Activated T-cell treated with anti-CD3 and anti-CD28 coated beads for 1 hour (primary cell): ENCODE data around the gene ANXA3.
"Not testable (repeated sequence)": the region's sequence is repeated elsewhere in the genome, so short reads cannot be mapped to it uniquely, and the experiment has no call there.

Experiments used
- DNase-seq: peaks from one replicate; pipeline ENCODE4 v3.0.0-alpha.2; 2020; ENCODE audit warnings: low read depth

The ANXA3 gene

DNA sequence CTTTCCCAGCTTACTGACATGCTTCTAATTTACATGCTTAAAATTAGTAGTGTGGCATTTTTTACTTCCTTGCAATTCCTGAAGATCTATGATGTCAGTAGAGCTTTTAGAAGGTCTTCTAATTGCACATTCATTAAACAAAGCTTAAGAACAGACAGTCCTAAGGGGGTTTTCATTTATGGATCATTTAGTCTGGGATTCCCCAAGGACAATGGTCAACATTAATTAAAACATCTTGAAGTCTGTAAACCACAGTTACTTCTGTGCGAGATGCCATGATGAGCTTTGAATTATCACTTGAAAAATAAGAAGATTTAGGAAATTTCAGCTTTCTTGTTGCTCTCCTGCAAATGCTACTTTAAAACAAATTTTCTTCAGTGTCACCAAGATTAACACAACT lies 20.2 kb downstream of the ANXA3 start:
- DNase-seq: no peak

- DNase-seq: no peak
These were observed 27.3 kb downstream of the ANXA3 start for GRCh38 chr4:78578674-78579425.

GRCh38 chr4:78581618-78582017 lies 30.0 kb downstream of the ANXA3 start:
- DNase-seq: no peak

GRCh38 chr4:78584863-78585547 lies 33.4 kb downstream of the ANXA3 start:
- DNase-seq: no peak

- no peak for DNase-seq
These were observed 34.1 kb downstream of the ANXA3 start for GRCh38 chr4:78585633-78586032.

GRCh38 chr4:78588894-78589545 lies 37.5 kb downstream of the ANXA3 start:
- DNase-seq: no peak

GRCh38 chr4:78591404-78591803 lies 39.8 kb downstream of the ANXA3 start:
- no peak for DNase-seq

- no peak for DNase-seq
These were observed 40.7 kb downstream of the ANXA3 start for GRCh38 chr4:78592088-78592783.

GRCh38 chr4:78596111-78596742 lies 44.7 kb downstream of the ANXA3 start:
- no peak for DNase-seq

GRCh38 chr4:78598431-78598830 lies 46.9 kb downstream of the ANXA3 start:
- DNase-seq: not testable (repeated sequence)

- DNase-seq: no peak
These were observed 47.6 kb downstream of the ANXA3 start for GRCh38 chr4:78599147-78599546.

GRCh38 chr4:78599931-78600375 lies 48.4 kb downstream of the ANXA3 start:
- DNase-seq: no peak

DNA sequence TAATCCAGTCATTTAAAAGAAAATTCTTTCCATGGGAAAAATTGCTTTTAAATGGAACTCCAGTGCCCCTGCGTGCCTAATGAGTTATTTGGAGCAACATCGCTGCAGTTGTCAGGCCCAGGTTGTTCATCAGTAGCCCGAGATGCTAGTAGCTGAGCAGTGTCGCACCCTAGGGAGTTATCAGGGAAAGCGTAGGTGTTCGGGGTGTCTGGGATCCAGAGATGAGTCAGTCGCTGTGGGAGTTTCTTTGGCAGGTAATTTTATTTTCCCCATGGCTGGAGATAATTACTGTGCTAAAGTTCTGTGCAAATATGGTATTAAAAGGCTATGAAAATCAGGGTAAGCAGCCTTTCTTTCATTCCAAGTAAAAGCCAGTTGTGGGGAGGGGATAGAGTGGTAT lies 49.4 kb downstream of the ANXA3 start:
- no peak for DNase-seq

DNA sequence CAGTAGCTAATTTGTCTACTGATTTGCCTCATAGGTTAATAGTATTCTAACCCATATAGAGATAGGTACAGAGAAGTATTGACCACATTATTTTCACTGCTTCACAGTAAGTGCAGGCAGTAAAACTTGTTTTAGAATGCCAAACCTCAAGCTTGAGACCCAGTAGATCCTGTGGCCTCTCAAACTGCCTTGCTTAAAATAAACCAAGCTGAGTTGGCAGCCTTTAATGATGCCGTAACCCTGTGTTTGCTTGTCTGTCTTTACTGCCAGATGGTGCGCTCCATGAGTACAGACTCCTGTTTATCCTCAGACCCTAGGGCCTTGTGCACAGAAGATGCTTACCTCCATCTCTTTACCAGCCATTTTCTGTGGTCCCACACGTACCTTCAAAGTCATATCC lies 50.8 kb downstream of the ANXA3 start:
- DNase-seq: no peak

DNA sequence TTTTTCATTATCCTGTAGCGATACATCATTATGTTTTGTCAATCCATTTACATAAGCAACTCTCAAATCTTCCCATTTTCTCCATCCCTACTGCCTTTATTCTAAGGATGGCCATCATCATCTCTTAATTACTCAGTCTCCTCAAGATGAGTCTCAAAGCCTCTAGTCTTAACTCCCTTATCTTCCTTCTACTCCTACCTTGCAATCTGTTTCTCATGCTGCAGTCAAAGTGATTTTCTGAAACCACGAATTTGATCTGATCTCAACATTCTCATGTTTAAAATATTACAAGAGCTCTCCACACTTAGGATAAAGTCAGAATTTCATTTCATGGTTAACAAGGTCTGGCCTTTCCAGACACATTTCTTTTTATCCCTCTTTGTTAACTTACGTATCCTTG lies 51.8 kb downstream of the ANXA3 start:
- DNase-seq: no peak

- DNase-seq: no peak
These were observed 53.4 kb downstream of the ANXA3 start for GRCh38 chr4:78604988-78605387.

DNA sequence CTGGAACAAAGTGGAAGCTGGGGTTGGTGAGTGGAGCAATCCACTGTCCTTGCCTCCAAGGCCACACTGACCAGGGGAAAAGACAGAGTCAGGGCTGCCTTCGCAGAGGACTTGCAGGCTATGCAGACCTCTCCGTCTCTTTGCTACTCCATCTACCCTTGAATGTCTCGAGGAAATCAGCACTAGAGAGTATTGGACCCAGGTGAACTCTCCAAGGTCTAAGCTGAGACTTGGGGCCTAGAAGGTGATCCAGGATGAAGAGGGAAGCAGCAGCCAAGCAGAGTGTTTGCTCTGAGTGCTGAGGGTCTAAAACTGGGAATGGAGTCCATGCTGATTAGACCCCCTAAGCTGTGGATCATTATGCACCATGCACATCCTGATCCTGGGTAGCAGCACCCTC lies 54.5 kb downstream of the ANXA3 start:
- DNase-seq: no peak

DNA sequence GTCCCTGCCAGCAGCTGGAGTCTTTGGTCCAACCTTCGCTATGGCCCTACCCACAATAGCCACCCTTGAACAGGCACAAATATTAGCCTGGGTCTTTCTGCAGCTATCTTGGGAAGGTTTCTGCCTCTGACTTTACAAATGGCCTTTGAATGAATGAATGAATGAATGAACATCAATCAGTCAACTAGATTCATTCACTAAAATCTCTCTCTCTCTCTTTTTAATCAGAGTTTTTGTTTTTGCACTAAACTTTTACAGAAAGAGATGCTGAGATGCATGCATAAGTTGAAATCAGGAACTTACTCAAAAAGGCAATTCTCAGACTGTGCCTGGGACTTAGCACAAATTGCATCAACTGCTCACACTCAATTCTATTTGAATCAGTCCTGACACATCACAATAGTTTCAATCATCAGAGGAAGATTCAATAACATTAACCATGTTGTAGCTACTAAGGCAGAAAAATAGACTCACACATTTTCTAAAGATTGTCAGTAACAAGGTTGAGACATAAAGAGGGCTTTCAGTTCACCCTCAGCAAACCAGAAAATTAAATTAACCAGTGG lies 55.0 kb downstream of the ANXA3 start:
- DNase-seq: no peak

DNA sequence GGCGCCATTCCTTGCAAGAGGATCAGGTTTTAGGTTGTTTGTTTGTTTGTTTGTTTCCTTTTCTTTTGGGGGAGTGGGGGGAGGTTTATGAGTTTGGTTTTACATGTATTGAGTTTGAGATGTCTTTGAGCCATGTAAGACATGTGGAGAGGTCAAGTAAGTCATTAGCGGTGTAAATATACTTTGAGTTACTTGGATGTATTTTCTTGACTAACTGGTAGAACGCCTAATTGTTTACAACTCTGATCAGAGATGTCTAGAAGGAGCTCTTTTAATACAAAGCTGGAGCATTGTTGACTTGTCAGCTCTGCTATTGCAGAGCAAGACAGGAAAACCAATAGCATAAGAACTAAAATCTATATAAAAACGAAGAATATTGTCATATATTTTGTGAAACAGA lies 57.1 kb downstream of the ANXA3 start:
- no peak for DNase-seq

DNA sequence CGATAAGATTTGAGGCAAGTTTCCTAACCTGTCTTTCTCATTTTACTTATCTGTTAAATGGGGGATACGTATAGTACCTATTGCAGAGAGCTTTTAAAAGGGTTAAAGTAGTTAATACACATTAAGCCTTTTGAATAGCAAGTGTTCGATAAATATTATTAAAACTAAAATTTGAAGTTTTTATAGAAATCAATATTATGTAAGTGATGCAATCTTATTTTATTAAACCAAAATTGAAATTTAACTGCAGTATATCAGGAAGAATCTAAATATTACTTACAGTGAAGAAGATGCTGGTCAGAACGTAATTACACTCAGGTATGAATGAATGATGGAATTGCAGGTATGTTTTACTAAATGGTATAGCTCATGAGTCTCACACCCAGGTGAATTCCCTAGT lies 58.0 kb downstream of the ANXA3 start:
- DNase-seq: no peak

DNA sequence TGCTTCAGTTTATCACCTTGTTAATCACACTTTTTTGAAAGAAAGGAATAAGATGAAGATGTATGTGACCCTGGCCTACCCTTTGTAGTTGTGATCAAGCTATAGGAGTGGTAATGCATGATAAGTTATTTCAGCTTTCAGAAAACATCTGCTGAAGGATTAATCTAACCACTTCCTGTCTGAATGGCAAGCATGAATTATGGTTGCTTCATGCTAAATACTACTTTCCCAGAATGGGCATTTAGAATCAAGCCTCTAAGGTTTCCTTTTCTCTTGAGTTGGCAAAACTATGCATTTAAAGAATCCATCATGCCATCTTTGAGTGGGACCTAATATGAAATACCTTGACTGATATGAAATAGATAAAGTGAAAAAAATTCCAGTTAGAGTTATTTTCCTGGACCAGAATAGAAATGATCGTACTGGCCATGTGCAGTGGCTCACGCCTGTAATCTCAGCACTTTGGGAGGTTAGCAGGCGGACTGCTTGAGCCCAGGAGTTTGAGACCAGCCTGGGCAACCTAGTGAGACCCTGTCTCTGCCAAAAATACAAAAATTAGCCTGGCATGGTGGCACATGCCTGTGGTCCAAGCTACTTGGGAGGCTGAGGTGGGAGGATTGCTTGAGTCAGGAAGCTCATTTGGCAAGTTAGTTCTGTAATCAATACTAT lies 59.1 kb downstream of the ANXA3 start:
- DNase-seq: no peak
